Measurements from ENCODE around the gene TMEM263. TPM values are rescaled to one million over a fixed set of nuclear protein-coding genes. Genes with fewer than 3 reads are reported as not detected.

Gene TMEM263
- total and polyA plus RNA-seq, 9 of the 15 experiments (the other 6 are each of a cell fraction or from before 2014, with no cell fraction given), result 12.6 to 36.7 (median 24.4) TPM

- TF ChIP-seq CUX1 (CRISPR knock-in tag; IDR thresholded peaks at IDR 0.05), result no peak
- no peak for TF ChIP-seq ZBTB8A (IDR thresholded peaks at IDR 0.05; ENCODE audit: partially characterized antibody)
- TF ChIP-seq SMAD2 (IDR thresholded peaks at IDR 0.05; ENCODE audit: low read depth, low read length), result no peak
- TF ChIP-seq POLR2AphosphoS2 (IDR thresholded peaks at IDR 0.05; ENCODE audit: low read length), result no peak
- no peak for TF ChIP-seq ZNF75A (CRISPR knock-in tag; IDR thresholded peaks at IDR 0.05)
- TF ChIP-seq CHD4 (IDR thresholded peaks at IDR 0.05; ENCODE audit: insufficient read depth, insufficient replicate concordance, low read depth, low read length, poor library complexity, severe bottlenecking), result no peak
- TF ChIP-seq EGR1 (conservative IDR thresholded peaks at IDR 0.05), result peak; percentile 81
- TF ChIP-seq PRDM10 (IDR thresholded peaks at IDR 0.05; ENCODE audit: partially characterized antibody), result peak; percentile 65
- no peak for TF ChIP-seq MLLT1 (IDR thresholded peaks at IDR 0.05)
- no peak for TF ChIP-seq POLR3A (IDR thresholded peaks at IDR 0.05; ENCODE audit: borderline replicate concordance, extremely low read depth, insufficient read depth, insufficient read length)
- peak; percentile 47; the same call in 1 of the 2 replicates for TF ChIP-seq ADNP (tag; IDR thresholded peaks at IDR 0.05)
- TF ChIP-seq MYNN (IDR thresholded peaks at IDR 0.05), result peak; percentile 56; the same call in 1 of the 2 replicates
- no peak for TF ChIP-seq MYNN (CRISPR knock-in tag; IDR thresholded peaks at IDR 0.05)
- TF ChIP-seq ZSCAN29 (IDR thresholded peaks at IDR 0.05), result no peak
- TF ChIP-seq PTRF (tag; IDR thresholded peaks at IDR 0.05), result no peak
- TF ChIP-seq ZNF3 (CRISPR knock-in tag; IDR thresholded peaks at IDR 0.05), result no peak
- no peak for TF ChIP-seq NUFIP1 (IDR thresholded peaks at IDR 0.05; ENCODE audit: partially characterized antibody)
- 0 out of 2 replicates have a peak, but pooled peaks have one; percentile 20 for TF ChIP-seq VEZF1 (CRISPR knock-in tag; IDR thresholded peaks at IDR 0.05)
These were observed 19.4 kb downstream of the TMEM263 start (continued) for GRCh38 chr12:106975098-106975497.
